ENCODE measurements around the gene TBC1D22B.

GRCh38 chr6:37314487-37315156, 57.0 kb downstream of the TBC1D22B start:
- TF ChIP-seq EZH2phosphoT487 (IDR thresholded peaks at IDR 0.05; ENCODE audit: insufficient read depth, low read depth) = no peak
- no peak for TF ChIP-seq EZH2 (IDR thresholded peaks at IDR 0.05; ENCODE audit: insufficient read depth, poor library complexity, severe bottlenecking)
